ENCODE results near the gene SMIM35. TPM values are rescaled to one million over a fixed set of nuclear protein-coding genes. Genes with fewer than 3 reads are reported as not detected.
A peak's percentile ranks its signal among the peaks of the same experiment; 100 is the strongest.

SMIM35 gene
- total RNA-seq, 4 donors from 2014 or later = not detected

- H3K27ac ChIP-seq = peak overlapping the region in 2 of 4 donors; percentile 53 to 69
- DNase-seq = peak in 1 of 3 donors; percentile 38
Observed at GRCh38 chr11:118050208-118050891, 36.4 kb downstream of the SMIM35 start.

GRCh38 chr11:118049771-118050170 lies 37.0 kb downstream of the SMIM35 start:
- Histone ChIP-seq H3K4me3 (no peak overlapping the region), H3K9me3 (no peaks in the 10 kb centered on the region), H3K36me3 (no peaks in the 10 kb centered on the region), H3K27me3 (no peaks in the 10 kb centered on the region), H3K4me1 (peaks cover 0 to 9% (median 2%) of the 10 kb centered on the region in 4 donors), H3K27ac (peak overlapping the region in 1 of 4 donors; percentile 49)
- DNase-seq = peak in 1 of 3 donors; percentile 37
- TF ChIP-seq POLR2A (IDR thresholded peaks at IDR 0.05) = no peak
- no peak for TF ChIP-seq CTCF (IDR thresholded peaks at IDR 0.05)

More at GRCh38 chr11:118050208-118050891, 36.4 kb downstream of the SMIM35 start:
- Histone ChIP-seq H3K4me1 (peaks cover 0 to 9% (median 2%) of the 10 kb centered on the region in 4 donors), H3K4me3 (no peak overlapping the region), H3K9me3 (no peaks in the 10 kb centered on the region), H3K27me3 (no peaks in the 10 kb centered on the region), H3K36me3 (no peaks in the 10 kb centered on the region)
- TF ChIP-seq POLR2A (IDR thresholded peaks at IDR 0.05) (no peak), CTCF (IDR thresholded peaks at IDR 0.05) (no peak)

GRCh38 chr11:118048472-118049370 lies 38.0 kb downstream of the SMIM35 start:
- H3K36me3 ChIP-seq = no peaks in the 10 kb centered on the region
- H3K9me3 ChIP-seq = no peaks in the 10 kb centered on the region
- no peak overlapping the region for H3K27ac ChIP-seq
- no peak for TF ChIP-seq POLR2A (IDR thresholded peaks at IDR 0.05)
- no peak for TF ChIP-seq CTCF (IDR thresholded peaks at IDR 0.05)
- DNase-seq = peak in 1 of 3 donors; percentile 40
- H3K4me1 ChIP-seq = peaks cover 0 to 9% (median 2%) of the 10 kb centered on the region in 4 donors
- H3K4me3 ChIP-seq = no peak overlapping the region
- no peaks in the 10 kb centered on the region for H3K27me3 ChIP-seq

- Histone ChIP-seq H3K4me1 (peaks cover 0 to 7% (median 2%) of the 10 kb centered on the region in 4 donors), H3K36me3 (no peaks in the 10 kb centered on the region), H3K4me3 (no peak overlapping the region), H3K9me3 (no peaks in the 10 kb centered on the region), H3K27me3 (no peaks in the 10 kb centered on the region), H3K27ac (no peak overlapping the region)
- peak in 1 of 3 donors; percentile 44 for DNase-seq
- TF ChIP-seq CTCF (IDR thresholded peaks at IDR 0.05) (no peak), POLR2A (IDR thresholded peaks at IDR 0.05) (no peak)
Observed at GRCh38 chr11:118047749-118048148, 39.0 kb downstream of the SMIM35 start.

GRCh38 chr11:118046964-118047700 lies 39.6 kb downstream of the SMIM35 start:
- TF ChIP-seq POLR2A (IDR thresholded peaks at IDR 0.05) (no peak), CTCF (IDR thresholded peaks at IDR 0.05) (no peak)
- no peaks in the 10 kb centered on the region for H3K36me3 ChIP-seq
- H3K27ac ChIP-seq = no peak overlapping the region
- no peak overlapping the region for H3K4me3 ChIP-seq
- peaks cover 0 to 4% (median 2%) of the 10 kb centered on the region in 4 donors for H3K4me1 ChIP-seq
- DNase-seq = peak in 1 of 3 donors; percentile 32
- H3K27me3 ChIP-seq = no peaks in the 10 kb centered on the region
- H3K9me3 ChIP-seq = no peaks in the 10 kb centered on the region
